Nephron progenitor cell (in vitro differentiated cells): ENCODE data around the gene METTL25B.

Source experiments
- DNase-seq: peaks from one replicate; pipeline ENCODE4 v3.0.0; 2021
- H3K27ac Mint-ChIP-seq: 2 replicates; pipeline ENCODE4 v1.8.0; 2021; ENCODE audit warnings: mild to moderate bottlenecking, moderate library complexity, mixed read lengths
- H3K27me3 Mint-ChIP-seq: 2 replicates; pipeline ENCODE4 v1.8.0; 2021; ENCODE audit warnings: mild to moderate bottlenecking, low read depth, mixed read lengths; ENCODE audit not compliant: poor library complexity
- H3K36me3 Mint-ChIP-seq: 2 replicates; pipeline ENCODE4 v1.8.0; 2021; ENCODE audit warnings: low read depth, mixed read lengths
- H3K4me1 Mint-ChIP-seq: 2 replicates; pipeline ENCODE4 v1.8.0; 2021; ENCODE audit warnings: mixed read lengths
- H3K4me3 Mint-ChIP-seq: 2 replicates; pipeline ENCODE4 v1.8.0; 2021; ENCODE audit warnings: mild to moderate bottlenecking, moderate library complexity, mixed read lengths
- H3K9me3 Mint-ChIP-seq: 2 replicates; pipeline ENCODE4 v1.8.0; 2021; ENCODE audit warnings: mild to moderate bottlenecking, moderate library complexity, mixed read lengths
- CTCF ChIP-seq: fragments of 200-600 bp; sonication (generic); IDR thresholded peaks from 2 replicates; pipeline ENCODE4 v1.5.0; 2021; ENCODE audit warnings: antibody characterized with exemption

The METTL25B gene

GRCh38 chr1:156746406-156746727 lies 18.1 kb downstream of the METTL25B start:
- Mint-ChIP-seq H3K27me3 (no peaks in the 10 kb centered on the region), H3K4me3 (peak overlapping the region; percentile 96), H3K4me1 (peaks cover 77% of the 10 kb centered on the region), H3K36me3 (peaks cover 29% of the 10 kb centered on the region), H3K9me3 (no peaks in the 10 kb centered on the region), H3K27ac (peak overlapping the region; percentile 100)
- no peak for TF ChIP-seq CTCF
- DNase-seq = no peak

- H3K9me3 Mint-ChIP-seq = no peaks in the 10 kb centered on the region
- no peaks in the 10 kb centered on the region for H3K27me3 Mint-ChIP-seq
- H3K36me3 Mint-ChIP-seq = peaks cover 26% of the 10 kb centered on the region
- peaks cover 70% of the 10 kb centered on the region for H3K4me1 Mint-ChIP-seq
- H3K4me3 Mint-ChIP-seq = peak overlapping the region; percentile 96
- peak; percentile 93 for DNase-seq
- TF ChIP-seq CTCF = no peak
- H3K27ac Mint-ChIP-seq = peak overlapping the region; percentile 100
Observed at GRCh38 chr1:156746728-156747631, 18.7 kb downstream of the METTL25B start.

- Mint-ChIP-seq H3K36me3 (peaks cover 16% of the 10 kb centered on the region), H3K27me3 (no peaks in the 10 kb centered on the region), H3K4me1 (peaks cover 65% of the 10 kb centered on the region), H3K4me3 (peak overlapping the region; percentile 96), H3K27ac (peak overlapping the region; percentile 98), H3K9me3 (no peaks in the 10 kb centered on the region)
- DNase-seq = no peak
- no peak for TF ChIP-seq CTCF
Observed at GRCh38 chr1:156747742-156748669, 19.7 kb downstream of the METTL25B start.

- H3K27me3 Mint-ChIP-seq = no peaks in the 10 kb centered on the region
- no peaks in the 10 kb centered on the region for H3K9me3 Mint-ChIP-seq
- no peak for DNase-seq
- TF ChIP-seq CTCF = no peak
- H3K27ac Mint-ChIP-seq = peak overlapping the region; percentile 98
- H3K4me1 Mint-ChIP-seq = peaks cover 64% of the 10 kb centered on the region
- peak overlapping the region; percentile 96 for H3K4me3 Mint-ChIP-seq
- H3K36me3 Mint-ChIP-seq = peaks cover 11% of the 10 kb centered on the region
Observed at GRCh38 chr1:156748670-156749418, 20.6 kb downstream of the METTL25B start.

- Mint-ChIP-seq H3K4me1 (peaks cover 64% of the 10 kb centered on the region), H3K4me3 (peak overlapping the region; percentile 96), H3K27me3 (no peaks in the 10 kb centered on the region), H3K9me3 (no peaks in the 10 kb centered on the region), H3K36me3 (peaks cover 6% of the 10 kb centered on the region), H3K27ac (peak overlapping the region; percentile 98)
- no peak for TF ChIP-seq CTCF
- DNase-seq = no peak
Observed at GRCh38 chr1:156749419-156750118, 21.3 kb downstream of the METTL25B start.
